SK-N-SH (cell line): ENCODE data around the gene SP100.

Experiments used
- CTCF ChIP-seq: fragments of 200-600 bp; sonication (generic); IDR thresholded peaks from 2 replicates; pipeline ENCODE4 v1.6.1; 2017; ENCODE audit warnings: antibody characterized with exemption, mild to moderate bottlenecking, moderate library complexity
- ELF1 ChIP-seq: IDR thresholded peaks from 2 replicates; pipeline ENCODE4 v1.4.0; 2012
- MAX ChIP-seq: IDR thresholded peaks from 2 replicates; pipeline ENCODE4 v1.4.0; 2012; ENCODE audit warnings: low read depth
- POLR2AphosphoS5 ChIP-seq: IDR thresholded peaks from 2 replicates; pipeline ENCODE4 v1.6.1; 2012; ENCODE audit warnings: low read depth, low read length
- SMC3 ChIP-seq: IDR thresholded peaks from 2 replicates; pipeline ENCODE4 v1.6.1; 2012; ENCODE audit warnings: low read depth, low read length, improper control_type of control experiment
- TEAD4 ChIP-seq: IDR thresholded peaks from 2 replicates; pipeline ENCODE4 v1.4.0; 2012; ENCODE audit warnings: mild to moderate bottlenecking, borderline replicate concordance; ENCODE audit not compliant: insufficient read depth
- USF1 ChIP-seq: IDR thresholded peaks from 2 replicates; pipeline ENCODE4 v1.4.0; 2012; ENCODE audit warnings: low read depth, borderline replicate concordance
- YY1 ChIP-seq: IDR thresholded peaks from 2 replicates; pipeline ENCODE4 v1.4.0; 2012; ENCODE audit warnings: low read depth, mild to moderate bottlenecking

- no peak for TF ChIP-seq CTCF
- TF ChIP-seq SMC3: no peak
- no peak for TF ChIP-seq USF1
- TF ChIP-seq POLR2AphosphoS5: no peak
- no peak for TF ChIP-seq MAX
- no peak for TF ChIP-seq ELF1
- no peak for TF ChIP-seq TEAD4
- no peak for TF ChIP-seq YY1
Observed at GRCh38 chr2:230435431-230435830, 19.4 kb downstream of the SP100 start.
